ENCODE results near the gene ZNF507.

ZNF507 gene

DNA sequence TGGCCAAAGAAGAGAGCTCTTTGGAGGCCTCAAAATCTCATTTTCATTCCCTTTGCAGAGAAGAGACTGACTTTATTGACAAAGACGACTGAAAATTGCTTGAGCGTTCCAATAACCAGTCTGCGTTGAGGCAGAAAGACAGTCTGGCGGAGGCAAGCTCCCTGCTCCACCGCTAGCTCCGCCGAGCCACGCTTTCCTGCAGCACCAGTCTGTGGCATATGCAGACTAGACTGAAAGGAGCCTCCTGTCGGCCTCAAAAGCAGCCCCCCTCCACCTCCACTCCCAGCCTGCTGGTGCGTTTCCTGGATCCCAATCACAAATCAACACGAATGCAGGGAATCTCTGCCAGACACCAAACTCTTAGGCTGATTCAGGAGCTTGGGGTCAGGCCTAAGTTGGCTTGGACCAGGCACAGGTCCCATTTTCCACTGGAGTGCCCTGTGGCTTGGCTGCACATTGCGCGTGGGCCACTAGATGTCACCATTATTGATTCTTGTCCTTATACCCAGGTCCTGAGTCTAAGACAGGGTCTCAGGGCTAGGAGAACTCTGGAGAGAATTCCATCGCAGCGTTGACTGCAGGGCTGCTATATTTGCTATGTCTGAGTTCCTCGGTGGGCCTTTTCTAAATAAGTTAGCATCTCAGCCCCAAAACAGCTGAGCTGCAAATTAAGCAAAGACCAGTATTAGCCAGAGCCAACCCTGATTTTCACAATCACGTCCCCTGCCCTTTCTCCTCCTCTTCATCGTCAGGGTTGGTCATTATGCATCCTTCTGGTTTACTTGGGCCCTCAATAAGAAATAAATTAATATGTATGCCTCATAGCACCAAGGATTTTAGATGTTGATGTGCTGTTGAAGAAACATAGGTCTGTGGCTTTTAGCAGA is 5.2 kb upstream of the ZNF507 start:
- peak; percentile 55 for DNase-seq (ENCODE audit: low spot score)

DNA sequence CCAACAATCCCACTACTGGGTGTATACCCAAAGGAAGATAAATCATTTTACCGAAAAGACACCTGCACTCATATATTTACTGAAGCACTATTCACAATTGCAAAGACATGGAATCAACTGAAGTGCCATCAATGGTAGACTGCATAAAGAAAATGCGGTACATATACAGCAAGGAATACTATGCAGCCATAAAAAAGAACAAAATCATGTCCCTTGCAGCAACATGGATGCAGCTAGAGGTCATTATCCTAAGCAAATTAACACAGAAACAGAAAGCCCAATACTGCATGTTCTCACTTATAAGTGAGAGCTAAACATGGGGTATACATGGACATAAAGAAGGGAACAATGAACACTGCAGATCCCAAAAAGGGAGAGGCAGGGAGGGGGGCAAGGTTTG is 2.7 kb upstream of the ZNF507 start:
- DNase-seq (ENCODE audit: low spot score) = no peak

DNA sequence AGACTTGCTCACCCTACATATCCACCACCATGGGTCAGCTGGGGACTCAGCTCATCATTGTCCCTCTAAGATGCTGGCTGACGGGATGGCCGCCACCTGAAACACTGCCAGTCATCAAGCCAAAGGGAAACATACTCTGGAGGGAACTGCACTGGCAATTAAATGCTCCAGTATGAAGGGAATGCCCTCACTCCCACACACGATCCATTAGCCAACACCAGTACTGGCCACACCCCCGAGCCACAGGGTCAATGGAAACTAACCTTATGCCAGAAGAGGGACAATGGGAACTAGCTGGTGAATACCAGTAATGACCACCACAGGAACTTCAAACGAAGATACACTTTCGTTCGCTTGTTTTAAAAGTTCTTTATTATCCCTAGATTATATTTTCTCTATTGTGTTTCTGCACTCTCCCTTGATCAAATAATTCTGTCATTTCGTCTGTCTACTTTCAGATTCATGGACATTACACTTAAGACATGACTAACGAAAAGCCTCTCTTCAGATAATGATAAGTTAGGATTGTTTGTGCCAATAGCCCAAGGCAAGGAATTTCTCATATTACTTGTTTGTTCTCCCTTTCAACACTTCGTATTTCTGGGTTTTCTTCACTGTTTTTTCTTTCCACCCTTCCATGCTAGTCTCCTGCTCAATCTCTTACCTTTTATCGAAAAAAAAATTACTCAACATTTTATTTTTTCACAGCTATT is 1.7 kb upstream of the ZNF507 start:
- no peak for DNase-seq (ENCODE audit: low spot score)

DNA sequence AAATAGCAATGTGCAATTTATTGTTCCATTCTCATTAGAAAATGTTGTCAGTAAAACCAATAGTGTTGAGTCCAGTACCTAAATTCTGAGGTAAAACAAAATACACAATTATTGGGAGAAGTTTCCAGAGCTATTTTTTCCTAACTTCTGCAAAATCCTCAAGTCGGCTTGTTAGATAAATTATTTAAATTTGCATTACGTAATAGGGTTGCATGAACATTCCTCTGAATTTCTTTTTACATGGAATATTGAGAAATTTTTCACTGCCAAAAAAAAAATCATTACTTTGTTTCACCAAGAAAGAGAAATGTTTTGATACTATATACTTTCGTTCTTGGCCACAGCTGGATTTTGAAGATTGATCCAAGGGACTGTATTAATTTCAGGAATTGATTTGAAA is 1.5 kb downstream of the ZNF507 start:
- no peak for DNase-seq (ENCODE audit: low spot score)

DNA sequence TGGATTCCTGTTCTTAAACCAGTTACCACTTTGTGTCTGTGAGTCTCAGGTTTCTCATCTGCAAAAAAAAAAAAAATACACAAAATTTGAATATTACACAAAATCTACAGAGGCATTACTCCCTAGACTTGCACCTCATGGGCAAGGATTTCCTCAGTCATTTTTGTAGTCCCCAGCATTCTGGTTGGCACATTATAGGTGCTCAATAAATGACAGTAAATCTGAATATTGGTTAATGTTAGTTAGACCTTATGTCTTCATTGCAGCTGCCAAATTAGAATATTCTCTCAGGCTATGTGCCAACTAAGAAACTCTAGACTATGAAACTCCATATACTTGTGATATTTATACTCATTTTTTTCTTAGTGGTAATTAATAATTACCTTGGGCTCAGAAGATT is 2.2 kb downstream of the ZNF507 start:
- no peak for DNase-seq (ENCODE audit: low spot score)

DNA sequence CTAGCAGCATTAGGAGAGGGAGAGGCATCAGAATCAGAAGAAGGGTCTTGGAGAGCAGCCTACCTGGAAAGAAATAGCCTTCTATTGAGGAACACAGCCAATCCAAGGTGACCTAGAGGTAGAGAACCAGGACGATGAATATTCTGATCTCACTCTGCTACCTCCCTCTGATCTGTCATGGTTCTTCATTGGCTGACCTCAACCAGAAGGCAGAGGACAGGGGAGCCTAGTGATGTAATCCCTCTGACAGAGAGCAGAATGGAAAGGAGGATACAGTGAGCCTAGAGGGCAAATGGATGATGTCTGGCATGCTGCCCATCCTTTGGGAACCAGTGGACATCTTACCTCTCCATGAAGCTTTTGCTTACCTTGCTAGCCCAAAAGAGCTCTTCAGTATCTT is 3.6 kb downstream of the ZNF507 start:
- peak; percentile 22 for DNase-seq (ENCODE audit: low spot score)

DNA sequence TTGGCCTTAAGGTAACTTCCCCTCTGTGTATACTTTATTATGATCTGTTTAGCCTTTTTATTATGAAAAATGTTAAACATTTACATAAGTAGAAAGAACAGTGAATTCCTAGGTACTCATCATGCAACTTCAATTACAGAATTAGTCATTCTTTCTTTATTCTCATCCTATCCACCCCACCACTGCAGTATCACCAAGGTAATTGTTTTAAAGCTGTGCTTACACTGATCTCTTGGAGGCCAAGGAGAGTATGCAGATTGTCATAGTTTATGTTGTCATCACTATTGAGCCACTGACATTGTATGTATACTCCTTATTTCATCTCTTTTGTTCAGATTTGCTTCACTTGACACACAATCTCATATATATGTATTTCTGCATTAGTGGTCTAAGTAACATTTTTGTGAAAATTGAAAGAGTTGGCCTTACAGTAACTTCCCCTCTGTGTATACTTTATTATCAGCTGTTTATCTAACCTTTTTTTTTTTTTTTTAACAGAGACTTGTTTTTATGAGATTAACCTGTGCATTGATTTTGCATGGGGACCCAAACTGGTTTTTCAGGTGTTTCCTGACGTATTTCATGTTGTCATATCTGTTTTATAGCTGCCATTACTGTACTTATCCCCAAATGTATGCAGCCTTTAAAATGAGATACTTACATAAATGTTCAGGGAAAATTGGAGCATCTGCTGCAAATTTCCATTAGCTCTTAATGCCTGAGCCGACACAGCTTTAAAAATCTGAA is 4.5 kb downstream of the ZNF507 start:
- no peak for DNase-seq (ENCODE audit: low spot score)

DNA sequence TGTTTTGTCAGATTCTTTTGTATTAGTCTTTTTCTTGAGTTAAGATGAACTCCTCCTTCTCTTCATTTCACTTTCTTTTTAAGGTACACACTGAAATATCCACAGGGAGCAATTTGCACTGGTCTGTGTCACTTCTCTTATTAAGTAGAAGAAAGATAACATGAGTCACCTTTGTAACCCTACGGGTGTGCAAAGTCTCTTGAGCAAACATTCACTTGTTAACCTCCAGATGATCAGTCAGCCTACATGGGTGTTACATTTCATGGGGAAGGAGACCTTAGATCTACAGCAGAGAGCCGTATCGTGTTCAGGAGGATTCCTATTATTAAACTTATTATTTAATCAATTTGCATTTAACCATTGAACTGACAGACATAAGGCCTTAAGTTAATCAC is 5.1 kb downstream of the ZNF507 start:
- DNase-seq (ENCODE audit: low spot score) = no peak

DNA sequence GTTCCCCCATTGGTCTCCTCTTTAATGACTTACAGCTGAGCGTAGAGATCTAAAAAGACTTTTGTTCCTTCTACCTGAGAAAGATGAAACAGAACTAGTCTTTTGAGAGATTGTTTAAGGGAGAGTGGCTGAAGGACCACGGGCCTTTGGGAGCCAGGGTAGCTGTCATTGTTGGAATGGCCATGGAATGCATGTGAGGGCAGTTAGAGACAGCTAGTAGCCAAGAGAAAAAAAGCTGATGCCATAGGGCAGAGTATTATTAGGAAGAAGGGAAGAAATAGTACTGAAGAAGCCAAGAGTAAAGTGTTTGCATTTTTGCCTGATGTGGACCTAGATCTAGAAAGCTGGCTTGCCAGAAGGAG is 5.6 kb downstream of the ZNF507 start:
- no peak for DNase-seq (ENCODE audit: low spot score)

DNA sequence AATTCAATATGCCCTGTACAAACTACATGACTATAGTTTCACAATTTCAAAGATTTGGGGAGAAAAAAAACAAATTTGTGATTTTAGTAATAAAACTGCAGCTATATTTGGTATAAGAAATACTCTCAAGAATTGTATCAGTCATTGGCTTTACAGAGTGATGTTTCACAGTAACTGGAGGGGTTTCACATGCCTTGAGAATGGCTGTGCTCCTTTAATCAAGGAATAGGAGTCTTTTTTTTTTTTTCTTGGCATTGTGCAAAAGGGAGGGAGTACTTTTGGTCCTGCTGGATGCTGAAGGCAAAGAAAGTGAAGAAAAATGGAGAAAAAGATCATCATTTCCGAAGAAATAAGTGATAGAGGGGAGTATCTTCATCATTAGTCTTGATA is 6.8 kb downstream of the ZNF507 start:
- DNase-seq (ENCODE audit: low spot score) = no peak

DNA sequence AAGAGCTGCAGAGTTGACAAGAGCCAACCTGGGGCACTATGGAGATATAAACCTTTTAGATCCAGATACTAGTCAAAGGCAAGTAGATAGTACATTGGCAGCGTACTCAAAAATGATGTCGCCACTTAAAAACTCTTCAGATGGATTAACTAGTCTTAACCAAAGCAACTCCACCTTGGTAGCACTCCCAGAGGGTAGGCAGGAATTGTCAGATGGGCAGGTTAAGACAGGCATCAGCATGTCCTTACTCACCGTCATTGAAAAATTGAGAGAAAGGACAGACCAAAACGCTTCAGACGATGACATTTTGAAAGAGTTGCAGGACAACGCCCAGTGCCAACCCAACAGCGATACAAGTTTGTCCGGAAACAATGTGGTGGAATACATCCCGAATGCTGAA is 8.9 kb downstream of the ZNF507 start:
- no peak for DNase-seq (ENCODE audit: low spot score)

DNA sequence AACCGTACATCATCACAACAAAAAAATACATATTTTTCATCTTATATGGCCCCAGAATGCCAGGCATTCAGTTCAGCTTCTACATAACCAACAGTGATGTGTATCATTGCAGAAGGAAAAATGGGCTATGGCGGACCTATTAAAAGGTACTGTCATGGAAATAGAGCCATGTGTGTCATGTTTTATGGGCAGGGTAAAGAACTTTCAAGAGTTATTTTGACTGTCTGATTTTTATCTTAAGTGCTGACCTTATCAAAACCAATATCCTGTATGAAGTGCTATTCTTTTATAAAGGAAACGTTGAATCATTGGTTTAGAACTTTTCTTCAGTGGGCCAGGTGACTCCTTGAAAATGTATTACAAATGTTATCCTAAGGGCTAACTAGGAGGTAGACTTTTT is 9.9 kb downstream of the ZNF507 start:
- no peak for DNase-seq (ENCODE audit: low spot score)

DNA sequence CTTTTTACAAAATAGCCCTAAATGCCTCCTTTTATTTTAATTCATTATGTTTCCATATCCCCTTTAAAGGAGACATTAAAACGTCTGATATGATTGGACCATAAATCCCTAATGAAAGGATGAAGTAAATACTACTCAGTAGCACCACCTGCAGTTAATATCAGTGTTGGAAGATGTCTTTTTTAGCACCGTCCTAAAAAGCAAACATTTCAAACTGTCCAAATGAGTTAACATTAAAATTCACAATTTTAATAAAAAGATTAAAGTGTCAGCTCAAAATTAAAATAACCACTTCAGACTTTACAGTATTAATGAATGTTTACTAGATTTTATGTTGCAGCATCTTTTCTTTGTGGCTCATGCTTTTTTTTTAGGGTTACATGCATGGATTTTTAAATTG is 12.3 kb downstream of the ZNF507 start:
- DNase-seq (ENCODE audit: low spot score) = peak; percentile 33

DNA sequence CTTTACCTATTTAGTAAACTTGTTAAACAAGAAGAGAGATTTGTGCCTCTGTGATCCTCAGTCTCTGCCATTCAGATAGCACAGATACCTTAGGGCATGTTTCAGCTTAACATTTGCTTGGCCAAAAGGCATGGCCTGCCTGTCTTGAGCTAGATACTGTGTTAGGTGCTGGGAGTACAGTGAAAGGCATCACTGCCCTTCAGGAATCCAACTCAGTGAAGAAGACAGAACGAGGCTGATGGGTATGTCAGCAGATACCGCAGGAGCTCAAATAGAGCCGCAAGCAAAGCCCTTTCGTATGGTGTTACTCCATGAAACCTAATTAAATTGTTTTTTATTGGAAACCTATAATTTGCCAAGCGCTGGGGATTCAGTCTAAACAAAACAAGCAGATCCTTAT is 12.9 kb downstream of the ZNF507 start:
- DNase-seq (ENCODE audit: low spot score) = no peak

DNA sequence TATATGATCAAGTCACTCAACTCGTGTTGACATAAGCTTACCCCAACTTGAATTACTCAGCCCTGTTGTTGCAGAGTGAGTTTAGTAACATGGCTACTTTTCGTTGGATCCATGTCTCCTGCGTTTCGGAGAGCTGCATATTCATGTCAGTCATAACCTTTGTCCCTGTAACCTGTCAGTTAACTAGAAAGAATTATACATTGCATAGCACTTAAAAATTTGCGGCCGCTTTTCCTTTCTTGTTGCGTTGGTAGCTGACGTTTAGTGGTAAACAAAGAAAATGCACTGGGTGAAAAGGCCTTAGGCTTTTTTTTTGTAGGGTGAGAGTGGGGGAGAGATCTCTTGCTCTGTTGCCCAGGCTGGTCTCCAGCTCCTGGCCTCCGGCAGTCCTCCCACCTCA is 14.2 kb downstream of the ZNF507 start:
- no peak for DNase-seq (ENCODE audit: low spot score)

DNA sequence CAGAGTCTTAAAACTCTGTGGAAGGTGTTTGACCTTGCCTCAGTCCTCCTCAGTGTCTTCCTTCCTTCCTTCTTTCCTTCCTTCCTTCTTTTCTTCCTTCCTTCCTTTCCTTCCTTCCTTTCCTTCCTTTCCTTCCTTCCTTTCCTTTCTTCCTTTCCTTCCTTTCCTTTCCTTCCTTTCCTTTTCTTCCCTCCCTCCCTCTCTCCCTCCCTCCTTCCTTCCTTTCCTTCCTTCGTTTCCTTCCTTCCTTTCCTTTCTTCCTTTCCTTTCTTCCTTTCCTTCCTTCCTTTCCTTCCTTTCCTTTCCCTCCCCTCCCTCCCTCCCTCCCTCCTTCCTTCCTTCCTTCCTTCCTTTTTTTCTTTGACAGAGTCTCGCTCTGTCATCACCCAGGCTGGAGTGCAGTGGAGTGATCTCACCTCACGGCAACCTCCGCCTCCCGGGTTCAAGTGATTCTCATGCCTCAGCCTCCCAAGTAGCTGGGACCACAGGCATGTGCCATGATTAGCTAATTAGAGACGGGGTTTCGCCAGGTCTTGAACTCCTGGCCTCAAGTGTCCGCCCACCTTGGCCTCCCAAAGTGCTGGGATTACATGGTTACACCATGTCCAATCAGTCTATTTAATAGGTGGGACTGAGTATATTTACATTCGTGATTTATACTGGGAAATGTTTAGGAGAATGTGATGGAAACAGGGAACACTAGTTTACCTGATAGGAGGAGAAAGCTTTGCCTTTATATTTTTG is 16.3 kb downstream of the ZNF507 start:
- no peak for DNase-seq (ENCODE audit: low spot score)

DNA sequence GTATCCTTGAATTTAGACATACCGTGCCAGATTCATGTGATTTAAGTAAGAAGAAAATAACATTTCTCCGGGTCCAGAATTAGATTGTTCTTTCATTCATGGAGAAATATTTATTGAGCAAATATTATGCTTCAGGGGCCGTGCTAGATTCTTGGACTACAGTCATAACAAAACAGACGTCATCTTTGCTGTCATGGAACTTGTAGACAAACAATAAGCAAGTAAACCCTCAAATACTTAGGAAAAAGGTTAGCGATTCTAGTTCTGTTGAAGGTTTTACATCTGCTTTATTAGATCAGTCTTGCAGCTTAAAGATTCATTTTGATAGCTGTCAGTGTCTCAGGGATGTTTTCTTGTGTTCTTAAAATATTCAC is 16.9 kb downstream of the ZNF507 start:
- no peak for DNase-seq (ENCODE audit: low spot score)

DNA sequence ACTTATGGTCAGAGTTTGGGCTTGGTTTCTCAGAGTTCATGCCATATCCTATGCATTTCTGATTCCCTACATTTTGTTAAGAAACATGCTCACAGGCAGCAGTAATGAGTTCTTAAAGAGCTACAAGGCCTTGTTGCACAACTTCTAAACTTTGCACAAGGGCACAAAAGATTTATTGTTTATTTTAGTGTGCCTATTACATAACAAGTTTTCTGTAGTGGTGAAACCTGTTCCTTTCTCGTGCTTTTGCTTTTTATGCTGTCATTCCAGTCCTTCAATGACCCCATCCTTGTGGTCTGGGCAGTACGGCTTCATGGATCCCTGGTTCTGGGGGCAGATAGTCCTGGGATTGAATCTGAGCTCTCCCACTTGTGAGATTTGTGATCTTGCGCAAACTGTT is 17.8 kb downstream of the ZNF507 start:
- DNase-seq (ENCODE audit: low spot score) = no peak

DNA sequence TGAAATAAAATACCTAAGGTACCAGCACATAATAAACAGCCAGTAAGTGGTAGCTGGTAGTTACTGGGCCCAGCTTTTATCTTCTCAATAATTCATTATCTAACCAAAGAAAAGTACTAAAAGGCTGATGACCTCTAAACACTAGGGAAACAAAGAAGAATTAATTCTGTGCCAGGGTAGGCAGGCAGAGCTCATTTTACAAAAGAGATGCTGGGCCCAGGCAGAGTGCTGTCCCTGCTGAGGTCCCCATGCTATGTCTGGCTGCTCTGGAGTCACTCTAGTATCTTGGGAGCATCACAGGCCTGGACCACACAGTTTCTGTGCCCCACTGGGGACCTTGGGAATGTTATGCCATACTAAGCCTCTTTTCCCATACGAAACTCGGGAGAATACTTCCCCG is 18.2 kb downstream of the ZNF507 start:
- no peak for DNase-seq (ENCODE audit: low spot score)

DNA sequence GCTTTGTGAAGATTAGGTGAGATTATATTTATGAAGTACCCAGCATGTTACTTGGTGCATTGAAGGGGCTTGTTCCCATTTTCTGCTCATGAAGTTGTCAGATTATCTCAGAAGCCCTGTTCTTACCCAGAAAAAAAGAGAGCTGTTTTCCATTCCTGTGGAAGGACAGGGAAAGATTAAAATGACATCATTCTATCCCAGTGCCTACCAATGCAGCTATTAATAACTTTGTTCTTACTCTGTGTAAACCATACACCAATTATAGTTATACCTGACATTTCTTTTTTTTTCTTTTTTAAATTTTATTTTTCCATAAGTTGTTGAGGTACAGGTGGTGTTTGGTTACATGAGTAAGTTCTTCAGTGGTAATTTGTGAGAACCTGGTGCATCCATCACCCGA is 18.6 kb downstream of the ZNF507 start:
- no peak for DNase-seq (ENCODE audit: low spot score)

DNA sequence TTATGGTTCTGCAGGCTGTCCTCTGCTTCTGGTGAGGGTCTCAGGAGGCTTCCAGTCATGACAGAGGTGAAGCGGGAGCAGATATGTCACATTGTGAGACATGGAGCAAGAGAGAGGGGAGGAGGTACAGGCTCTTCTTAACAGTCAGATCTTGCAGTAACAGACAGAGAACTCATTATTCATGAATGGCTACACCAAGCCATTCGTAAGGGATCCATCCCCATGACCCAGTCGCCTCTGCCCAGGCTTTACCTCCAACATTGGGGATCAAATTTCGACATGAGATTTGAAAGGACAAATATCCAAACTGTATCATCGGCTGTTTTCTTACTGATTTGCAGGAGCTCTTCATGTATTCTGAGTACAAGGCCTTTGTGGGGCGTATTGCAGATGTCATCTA is 21.7 kb downstream of the ZNF507 start:
- no peak for DNase-seq (ENCODE audit: low spot score)

DNA sequence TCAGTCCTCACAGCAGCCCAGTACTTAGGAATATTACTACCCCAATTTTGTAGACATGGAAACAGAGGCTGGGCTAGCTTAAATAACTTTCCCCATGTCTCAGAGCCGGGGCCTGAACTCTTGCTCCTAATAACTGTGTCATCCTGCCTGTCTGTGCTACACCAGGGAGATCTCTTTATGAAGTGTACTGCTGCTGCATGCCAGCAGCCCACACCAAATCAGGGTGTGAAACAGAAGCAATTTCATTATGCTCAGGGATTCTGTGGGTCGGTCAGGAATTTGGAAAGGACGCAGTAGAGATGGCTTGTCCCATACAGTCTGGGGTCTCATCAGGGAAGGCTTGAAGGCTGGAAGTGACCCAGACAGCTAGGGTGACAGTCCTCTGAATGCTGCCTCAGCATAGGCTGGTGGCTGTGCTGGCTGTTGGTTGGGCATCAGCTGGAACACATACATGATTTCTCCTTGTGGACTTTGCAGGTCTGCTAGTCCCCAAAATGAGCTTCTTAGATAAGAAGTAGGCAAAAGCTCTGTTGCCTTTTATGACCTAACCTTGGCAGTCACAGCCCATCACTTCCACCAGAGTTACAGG is 22.6 kb downstream of the ZNF507 start:
- DNase-seq (ENCODE audit: low spot score) = no peak
